ENCODE measurements around the gene ASTN1. TPM values are rescaled to one million over a fixed set of nuclear protein-coding genes. Genes with fewer than 3 reads are reported as not detected.
"Not testable (repeated sequence)": the region's sequence is repeated elsewhere in the genome, so short reads cannot be mapped to it uniquely, and the experiment has no call there.

The ASTN1 gene
- total and polyA plus RNA-seq, 9 of the 15 experiments (the other 6 are each of a cell fraction or from before 2014, with no cell fraction given) = 0.05 to 0.22 (median 0.18) TPM

- H3K27ac ChIP-seq (ENCODE audit: extremely low read depth, low read depth, low read length) = no peak overlapping the region
- H3K79me2 ChIP-seq (ENCODE audit: control insufficient read depth, insufficient read depth, low read length) = no peaks in the 10 kb centered on the region
- ChIA-PET POLR2A (no interaction called here), CTCF (ENCODE audit: low intra/inter-chr PET ratio) (no interaction called here)
- no peaks in the 10 kb centered on the region for H3K9me3 ChIP-seq (replicated peaks; ENCODE audit: control insufficient read depth, insufficient read depth, low read depth, low read length)
- ATAC-seq = no peak
- TF ChIP-seq CBX8 (IDR thresholded peaks at IDR 0.05; ENCODE audit: borderline replicate concordance, extremely low read depth, low read depth, low read length, poor library complexity, severe bottlenecking) (no peak), CCNT2 (IDR thresholded peaks at IDR 0.05; ENCODE audit: borderline replicate concordance, extremely low read depth, insufficient read length, low read depth, low read length) (no peak), YY1 (IDR thresholded peaks at IDR 0.05; ENCODE audit: borderline replicate concordance in 1 of 3, control insufficient read depth in 1 of 3, extremely low read depth in 1 of 3, insufficient read depth in 3 of 3, insufficient read length in 1 of 3, insufficient replicate concordance in 2 of 3, low read depth in 1 of 3, low read length in 2 of 3) (no peak), MEF2D (tag; conservative IDR thresholded peaks at IDR 0.05; ENCODE audit: low read depth) (no peak)
- under 1% methylated on average over 8 of the region's 8 CpGs for whole genome bisulfite sequencing (ENCODE audit: insufficient coverage, low coverage, missing lambda C conversion rate)
- no peak overlapping the region for H3K4me3 ChIP-seq
- no peaks in the 10 kb centered on the region for H3K9me1 ChIP-seq (ENCODE audit: control insufficient read depth, insufficient read depth, low read length)
- no peaks in the 10 kb centered on the region for H4K20me1 ChIP-seq (replicated peaks; ENCODE audit: control insufficient read depth, insufficient read depth, low read length)
- BruUV-seq (replicated peaks) = no TSS peak
- H2AFZ ChIP-seq (ENCODE audit: low read depth, low read length) = no peak overlapping the region
- no peak overlapping the region for H3K9ac ChIP-seq (ENCODE audit: insufficient read depth in 1 of 2, low read depth in 2 of 2, low read length in 2 of 2)
- no peak for DNase-seq (ENCODE audit: extremely low read depth in 1 of 4, low spot score in 3 of 4)
- no peak for FAIRE-seq
- no peak overlapping the region for H3K4me2 ChIP-seq (ENCODE audit: insufficient read depth, low read length)
- H3K4me1 ChIP-seq (replicated peaks in 1 of 2; ENCODE audit: control insufficient read depth in 2 of 2, insufficient read depth in 2 of 2, low read length in 2 of 2) = no peaks in the 10 kb centered on the region
- no peaks in the 10 kb centered on the region for H3K36me3 ChIP-seq (ENCODE audit: control insufficient read depth, insufficient read depth, low read length)
- in situ Hi-C loops (cut with MboI) (no loop called here), intact Hi-C loops (cut with micrococcal nuclease) (no loop called here)
- no peaks in the 10 kb centered on the region for H3K27me3 ChIP-seq (ENCODE audit: control insufficient read depth in 2 of 2, insufficient read depth in 2 of 2, low read length in 2 of 2)
Measured at GRCh38 chr1:177077006-177077405, 87.5 kb downstream of the ASTN1 start.

DNA sequence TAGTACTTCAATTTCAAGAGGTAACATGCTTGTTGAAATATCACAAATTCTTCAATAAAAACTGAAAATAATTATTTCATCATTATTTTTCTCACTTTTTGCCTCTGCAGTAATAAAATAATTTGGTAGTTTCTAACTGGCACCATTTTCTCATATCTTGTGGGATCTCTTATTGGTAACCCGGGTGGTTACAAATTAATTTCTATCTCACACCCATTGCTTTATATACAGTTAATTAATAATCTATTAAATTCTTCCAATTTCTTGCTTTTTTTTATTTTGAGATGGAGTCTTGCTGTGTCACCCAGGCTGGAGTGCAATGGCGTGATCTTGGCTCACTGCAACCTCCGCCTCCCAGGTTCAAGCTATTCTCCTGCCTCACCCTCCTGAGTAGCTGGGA is 89.7 kb downstream of the ASTN1 start:
- POLR2A ChIA-PET; H3K79me2 ChIP-seq (ENCODE audit: control insufficient read depth, insufficient read depth, low read length); H4K20me1 ChIP-seq (replicated peaks; ENCODE audit: control insufficient read depth, insufficient read depth, low read length); BruUV-seq (replicated peaks); CTCF ChIA-PET (ENCODE audit: low intra/inter-chr PET ratio); ATAC-seq; H3K4me3 ChIP-seq; H3K27me3 ChIP-seq (ENCODE audit: control insufficient read depth in 2 of 2, insufficient read depth in 2 of 2, low read length in 2 of 2); H3K4me2 ChIP-seq (ENCODE audit: insufficient read depth, low read length); in situ Hi-C loops (cut with MboI); H2AFZ ChIP-seq (ENCODE audit: low read depth, low read length); H3K27ac ChIP-seq (ENCODE audit: extremely low read depth, low read depth, low read length); DNase-seq (ENCODE audit: extremely low read depth in 1 of 4, low spot score in 3 of 4); H3K9ac ChIP-seq (ENCODE audit: insufficient read depth in 1 of 2, low read depth in 2 of 2, low read length in 2 of 2); FAIRE-seq; H3K9me3 ChIP-seq (replicated peaks; ENCODE audit: control insufficient read depth, insufficient read depth, low read depth, low read length); H3K9me1 ChIP-seq (ENCODE audit: control insufficient read depth, insufficient read depth, low read length); H3K4me1 ChIP-seq (replicated peaks in 1 of 2; ENCODE audit: control insufficient read depth in 2 of 2, insufficient read depth in 2 of 2, low read length in 2 of 2); H3K36me3 ChIP-seq (ENCODE audit: control insufficient read depth, insufficient read depth, low read length); intact Hi-C loops (cut with micrococcal nuclease): not testable (repeated sequence)
- WGBS (ENCODE audit: insufficient coverage, low coverage, missing lambda C conversion rate) = 0% methylated on average over 3 of the region's 3 CpGs

All from K562 (cell line).